Anterior cingulate cortex (tissue), 58 donors: ENCODE data around the gene SLC23A1.
"Not testable (repeated sequence)": the region's sequence is repeated elsewhere in the genome, so short reads cannot be mapped to it uniquely, and the experiment has no call there.

Experiments
- DNase-seq, 58 donors: peaks; one replicate each; lab custom pipeline; 2025; lab: John Stamatoyannopoulos, UW

Gene SLC23A1

DNA sequence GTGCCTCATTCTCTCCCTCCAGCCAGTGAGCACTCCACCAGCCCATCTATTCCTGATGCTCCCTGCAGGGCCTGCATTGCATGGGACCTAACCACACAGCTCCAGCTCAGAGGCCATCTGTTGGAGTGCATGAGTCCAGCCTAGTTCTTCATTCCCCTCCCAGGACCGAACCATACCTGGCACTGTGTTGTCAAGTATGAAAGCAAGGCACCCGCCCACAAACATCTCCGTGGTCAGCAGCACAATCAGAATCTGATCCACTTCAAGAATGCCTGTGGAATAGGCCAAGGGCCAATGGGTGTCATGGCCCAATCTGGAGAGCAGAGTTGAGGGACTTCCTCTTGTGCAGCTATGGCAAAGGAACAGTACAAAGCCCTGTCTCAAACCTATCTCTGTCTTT is 5.9 kb downstream of the SLC23A1 start:
- DNase-seq, result no peak

GRCh38 chr5:139376364-139376763 is 6.7 kb downstream of the SLC23A1 start:
- no peak for DNase-seq

DNA sequence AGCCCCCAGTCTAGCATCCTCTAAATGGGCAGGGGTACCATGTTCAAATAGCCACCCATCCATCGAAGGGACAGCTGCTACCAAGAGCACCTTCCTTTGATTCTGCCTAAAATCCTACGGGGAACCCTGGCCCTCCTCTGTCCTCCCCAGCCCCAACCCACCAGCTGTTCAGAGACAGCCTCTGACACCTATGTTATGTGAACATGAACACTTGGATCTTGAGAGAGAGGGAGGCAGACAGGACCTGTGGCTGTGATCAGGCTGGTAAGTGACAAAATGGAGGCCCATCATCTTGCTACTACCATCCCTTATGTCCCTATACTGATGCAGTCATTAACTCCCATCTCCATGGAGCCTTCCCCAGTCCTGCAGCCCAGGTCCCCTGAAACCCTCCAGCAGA is 8.2 kb downstream of the SLC23A1 start:
- no peak for DNase-seq

DNA sequence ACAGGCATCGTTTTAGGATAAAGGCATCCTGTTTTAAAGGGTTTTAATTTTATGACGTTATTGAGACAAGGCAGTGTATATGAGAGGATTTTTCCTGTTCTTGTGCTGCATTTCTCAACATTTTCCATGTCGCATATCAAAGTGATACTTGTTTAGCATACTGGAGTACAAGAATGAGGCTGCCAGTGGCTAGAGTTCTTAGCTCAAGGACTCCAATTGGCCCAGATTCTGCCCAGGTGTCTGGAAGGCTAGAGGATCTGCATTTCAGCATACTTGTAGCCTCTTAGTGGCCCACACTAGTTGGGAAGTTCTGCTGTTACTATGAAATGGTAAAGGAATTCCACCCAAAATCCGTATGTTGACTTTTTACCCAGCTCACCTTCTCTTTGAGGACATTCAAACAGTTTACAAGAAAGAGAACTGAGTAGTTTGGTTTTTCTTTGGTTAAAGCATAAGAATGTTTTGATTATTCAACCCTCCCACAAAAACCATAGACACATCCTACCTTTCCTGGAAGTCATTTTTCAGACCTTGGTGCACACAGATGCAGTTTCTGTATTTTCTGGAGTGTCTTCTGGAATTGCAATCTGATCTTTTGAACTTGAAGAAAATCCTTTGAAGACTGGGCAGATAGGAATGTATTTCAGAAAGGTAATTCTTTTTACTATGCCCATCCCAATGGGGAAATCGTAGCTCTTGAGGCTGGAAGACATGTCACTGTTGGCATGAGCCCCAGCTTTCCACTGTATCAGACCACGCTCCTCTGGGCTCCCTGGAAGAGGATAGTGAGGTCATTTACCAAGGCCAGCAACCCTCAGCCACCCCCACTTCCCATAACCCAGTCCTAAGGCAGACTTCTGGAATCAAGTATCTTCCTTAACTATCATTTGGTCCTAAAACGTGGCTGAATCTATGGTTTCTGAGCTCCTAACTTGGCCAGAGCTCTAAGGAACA is 11.3 kb downstream of the SLC23A1 start:
- DNase-seq, result no peak

DNA sequence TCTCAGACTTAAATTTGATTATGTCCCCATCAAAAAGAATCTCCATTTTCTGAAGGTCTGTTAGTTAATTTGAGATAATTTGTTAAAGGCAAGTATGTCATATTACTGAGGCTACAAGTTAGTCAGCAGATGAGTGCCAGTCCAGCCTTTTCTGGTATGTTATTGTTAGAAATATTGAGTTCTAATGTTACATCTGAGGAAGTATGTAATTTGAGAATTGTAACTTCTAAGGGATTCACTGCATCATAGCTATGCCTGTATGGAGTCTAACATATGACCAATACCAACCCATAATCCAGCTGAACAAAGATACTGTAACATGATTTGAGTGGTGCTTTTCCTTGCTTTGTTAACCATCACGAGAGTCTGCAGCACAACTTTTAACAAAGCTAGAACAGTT is 13.9 kb downstream of the SLC23A1 start:
- DNase-seq, result no peak

DNA sequence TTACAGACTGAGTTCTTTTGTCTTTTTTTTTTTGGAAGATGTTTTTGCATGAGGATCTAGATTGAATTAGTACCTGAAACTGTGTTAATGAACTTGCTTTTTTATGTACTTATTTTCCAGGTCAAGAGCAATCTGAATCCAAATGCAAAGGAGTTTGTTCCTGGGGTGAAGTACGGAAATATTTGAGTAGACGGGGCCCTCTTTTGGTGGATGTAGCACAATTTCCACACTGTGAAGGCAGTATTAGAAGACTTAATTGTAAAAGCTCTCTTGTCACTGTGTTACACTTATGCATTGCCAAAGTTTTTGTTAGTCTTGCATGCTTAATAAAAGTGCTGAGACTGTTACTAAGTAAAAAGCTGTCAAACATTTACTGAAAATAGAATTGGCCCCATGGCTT is 14.5 kb downstream of the SLC23A1 start:
- DNase-seq, result no peak

- DNase-seq, result no peak
These were observed 18.6 kb downstream of the SLC23A1 start for GRCh38 chr5:139364466-139364865.

GRCh38 chr5:139363937-139364336 is 19.2 kb downstream of the SLC23A1 start:
- no peak for DNase-seq

DNA sequence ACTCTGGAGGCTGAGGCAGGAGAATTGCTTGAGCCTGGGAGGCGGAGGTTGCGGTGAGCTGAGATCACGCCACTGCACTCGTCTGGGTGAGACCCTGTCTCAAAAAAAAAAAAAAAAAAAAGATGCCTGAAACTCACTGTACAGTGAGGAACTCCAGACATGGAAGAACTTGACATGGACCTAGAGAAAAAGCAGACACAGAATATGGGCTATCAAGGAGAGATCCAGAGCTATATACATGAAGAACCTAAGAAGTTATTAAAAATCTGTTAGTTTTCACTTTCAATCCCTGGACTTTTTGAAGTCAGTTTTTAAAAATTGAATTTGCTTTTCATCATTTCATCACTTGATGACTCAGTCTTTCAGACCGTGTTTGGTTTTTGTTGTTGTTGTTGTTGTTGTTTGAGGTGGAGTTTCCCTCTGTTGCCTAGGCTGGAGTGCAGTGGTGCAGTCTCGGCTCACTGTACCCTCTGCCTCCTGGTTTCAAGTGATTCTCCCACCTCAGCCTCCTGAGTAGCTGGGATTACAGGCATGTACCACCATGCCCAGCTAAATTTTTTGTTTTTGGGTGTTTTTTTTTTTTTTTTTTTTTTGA is 21.2 kb downstream of the SLC23A1 start:
- DNase-seq, result no peak

DNA sequence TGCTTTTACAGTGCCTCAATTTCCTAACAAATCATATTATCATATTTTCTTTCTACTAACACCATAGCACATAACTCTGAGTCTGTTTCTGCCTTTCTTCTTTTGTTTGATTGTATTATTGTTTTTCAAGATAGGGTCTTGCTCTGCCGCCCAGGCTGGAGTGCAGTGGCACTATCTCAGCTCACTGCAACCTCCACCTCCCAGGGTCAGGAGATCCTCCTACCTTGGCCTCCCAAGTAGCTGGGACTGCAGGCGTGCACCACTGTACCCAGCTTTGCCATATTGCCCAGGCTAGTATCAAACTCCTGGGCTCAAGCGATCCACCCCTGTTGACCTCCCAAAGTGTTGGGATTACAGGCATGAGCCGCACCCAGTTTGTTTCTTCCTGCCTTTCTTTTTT is 22.7 kb downstream of the SLC23A1 start:
- no peak for DNase-seq

DNA sequence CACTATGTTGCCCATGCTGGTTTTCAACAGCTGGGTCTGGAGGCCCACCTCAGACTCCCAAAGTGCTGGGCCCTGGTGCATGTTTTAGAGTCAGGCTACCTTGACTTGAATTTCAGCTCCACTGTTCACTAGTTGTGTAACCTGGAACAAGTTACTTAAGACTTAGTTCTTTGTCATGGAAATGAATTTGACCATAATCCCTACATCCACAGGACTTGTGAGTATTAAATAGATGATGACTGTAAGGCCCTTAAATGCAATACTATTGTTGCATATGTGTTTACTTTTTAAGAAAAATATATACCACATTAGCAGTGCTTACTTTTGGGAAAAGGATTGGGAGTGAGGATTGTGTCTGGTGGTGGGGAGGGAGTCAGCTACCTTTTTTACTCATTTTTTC is 25.0 kb downstream of the SLC23A1 start:
- DNase-seq, result no peak

DNA sequence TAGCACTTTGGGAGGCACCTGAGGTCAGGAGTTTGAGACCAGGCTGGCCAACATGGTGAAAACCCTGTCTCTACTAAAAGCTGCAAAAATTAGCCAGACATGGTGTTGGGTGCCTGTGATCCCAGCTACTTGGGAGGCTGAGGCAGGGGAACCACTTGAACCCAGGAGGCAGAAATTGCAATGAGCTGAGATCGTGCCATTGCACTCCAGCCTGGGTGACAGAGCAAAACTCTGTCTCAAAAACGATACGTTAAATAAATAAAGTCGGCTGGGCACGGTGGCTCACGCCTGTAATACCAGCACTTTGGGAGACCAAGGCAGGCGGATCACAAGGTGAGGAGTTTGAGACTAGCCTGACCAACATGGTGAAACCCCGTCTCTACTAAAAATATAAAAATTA is 27.2 kb downstream of the SLC23A1 start:
- not testable (repeated sequence) for DNase-seq

- DNase-seq, result no peak
These were observed 28.9 kb downstream of the SLC23A1 start for GRCh38 chr5:139354186-139354585.

- not testable (repeated sequence) for DNase-seq
These were observed 35.2 kb downstream of the SLC23A1 start for GRCh38 chr5:139347863-139348262.

DNA sequence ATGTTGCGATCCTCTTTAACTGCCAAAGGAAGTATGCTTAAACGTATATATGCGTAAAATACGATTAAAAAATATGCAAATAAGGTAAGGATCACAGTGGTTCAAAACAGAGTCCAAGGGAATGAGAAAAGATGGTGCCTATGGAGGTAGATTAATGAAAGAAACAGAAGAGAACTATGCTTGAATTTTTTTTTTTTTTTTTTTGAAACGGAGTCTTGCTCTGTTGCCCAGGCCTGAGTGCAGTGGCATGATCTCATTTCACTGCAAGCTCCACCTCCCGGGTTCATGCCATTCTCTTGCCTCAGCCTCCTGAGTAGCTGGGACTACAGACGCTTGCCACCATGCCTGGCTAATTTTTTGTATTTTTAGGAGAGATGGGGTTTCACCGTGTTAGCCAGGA is 37.7 kb downstream of the SLC23A1 start:
- not testable (repeated sequence) for DNase-seq

- no peak for DNase-seq
These were observed 38.9 kb downstream of the SLC23A1 start for GRCh38 chr5:139344177-139344576.

- no peak for DNase-seq
These were observed 39.6 kb downstream of the SLC23A1 start for GRCh38 chr5:139343476-139343875.

DNA sequence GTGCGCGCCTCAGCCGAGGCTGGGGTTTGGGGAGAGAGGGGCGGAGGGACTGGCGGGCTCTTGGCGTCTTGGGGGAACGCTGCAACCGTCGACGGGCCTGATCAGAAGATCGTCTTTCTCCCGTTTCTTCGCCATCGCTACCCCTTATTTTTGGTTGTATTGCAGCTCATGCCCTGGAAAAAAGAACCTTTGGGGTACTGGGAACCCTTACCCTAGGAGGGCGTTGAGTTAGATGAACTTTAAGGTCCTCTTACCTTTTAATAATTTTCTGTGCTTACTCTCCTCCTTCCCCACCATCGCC is 40.7 kb downstream of the SLC23A1 start:
- no peak for DNase-seq

- DNase-seq, result peak; percentile 76 to 98 (median 95)
These were observed 41.2 kb downstream of the SLC23A1 start, which contains the start of gene PAIP2 for GRCh38 chr5:139341689-139342422. Gene PAIP2 (plus strand): TSS chr5:139341854. CDS start chr5:139363785, 21,931 bp downstream.

- DNase-seq, result no peak
These were observed 41.9 kb downstream of the SLC23A1 start for GRCh38 chr5:139341187-139341688.

DNA sequence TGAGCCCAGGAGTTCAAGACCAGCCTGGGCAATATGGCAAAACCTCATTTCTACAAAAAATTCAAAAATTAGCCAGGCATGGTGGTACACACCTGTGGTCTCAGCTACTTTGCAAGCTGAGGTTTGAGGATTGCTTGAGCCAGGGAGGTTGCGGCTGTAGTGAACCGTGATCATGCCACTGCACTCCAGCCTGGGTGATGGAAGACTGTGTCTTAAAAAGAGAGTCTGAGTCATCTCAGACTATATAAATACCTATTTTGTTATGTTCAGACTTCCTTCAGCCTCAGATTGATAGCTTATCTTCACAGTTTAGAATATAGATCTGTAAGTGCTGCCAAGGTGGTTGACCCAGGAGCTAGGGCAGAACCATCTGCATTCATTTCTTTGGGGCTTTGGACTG is 43.0 kb downstream of the SLC23A1 start:
- no peak for DNase-seq
